Mesenteric fat pad (tissue), 1 donor: Measurements from ENCODE around the gene UBE2G2. TPM values are rescaled to one million over a fixed set of nuclear protein-coding genes. Genes with fewer than 3 reads are reported as not detected.

ENCODE experiments used
- DNase-seq: peaks from one replicate; pipeline ENCODE4 v3.0.0-alpha.2; 2020; ENCODE audit warnings: low spot score
- long read RNA-seq: library from polyadenylated mRNA; unstranded; transcript quantifications from one replicate; pipeline ENCODE4 v2.0.0, GENCODE V29; 2020
- total RNA-seq: library from RNA; stranded (reverse); fragmentation: NEBNext Ultra II Directional; extraction: Animal tissue kit (Norgen Biotek cat#: 25700); gene quantifications from one replicate; pipeline ENCODE4 v1.2.1, GENCODE V29; 2021
- donor health status: DM: yes; HTN: yes; CAD: no.

The UBE2G2 gene
- 123 TPM for total RNA-seq
- long read RNA-seq, full-length matches to known transcripts: 272 of 325 reads
- long read RNA-seq, partial matches to known transcripts: 4 of 325 reads
- long read RNA-seq, other reads (novel, unspliced or antisense): 49 of 325 reads

- peak; percentile 97 for DNase-seq
Observed at GRCh38 chr21:44801468-44802395, at the start of gene UBE2G2. TSS of gene UBE2G2 (minus strand) at chr21:44801820. CDS start at chr21:44801748, 72 bp downstream.

- no peak for DNase-seq
Observed at GRCh38 chr21:44850905-44851657, 49.5 kb upstream of the UBE2G2 start.

- DNase-seq: no peak
Observed at GRCh38 chr21:44850208-44850800, 48.7 kb upstream of the UBE2G2 start.

GRCh38 chr21:44849616-44850130, 48.1 kb upstream of the UBE2G2 start:
- DNase-seq: no peak

- DNase-seq: no peak
Observed at GRCh38 chr21:44848821-44849521, 47.4 kb upstream of the UBE2G2 start.

GRCh38 chr21:44847261-44848056, 45.8 kb upstream of the UBE2G2 start:
- peak; percentile 85 for DNase-seq

GRCh38 chr21:44846485-44847260, 45.1 kb upstream of the UBE2G2 start:
- DNase-seq: peak; percentile 91

- no peak for DNase-seq
Observed at GRCh38 chr21:44846224-44846484, 44.5 kb upstream of the UBE2G2 start.

GRCh38 chr21:44845418-44846223, 44.0 kb upstream of the UBE2G2 start:
- DNase-seq: peak; percentile 91

- DNase-seq: peak; percentile 84
Observed at GRCh38 chr21:44844256-44844655, 42.6 kb upstream of the UBE2G2 start.

GRCh38 chr21:44842721-44843445, 41.3 kb upstream of the UBE2G2 start:
- peak; percentile 60 for DNase-seq

GRCh38 chr21:44842087-44842486, 40.5 kb upstream of the UBE2G2 start:
- no peak for DNase-seq

- DNase-seq: peak; percentile 68
Observed at GRCh38 chr21:44840771-44841170, 39.2 kb upstream of the UBE2G2 start.

- peak; percentile 60 for DNase-seq
Observed at GRCh38 chr21:44838951-44839350, 37.3 kb upstream of the UBE2G2 start.

GRCh38 chr21:44838039-44838895, 36.6 kb upstream of the UBE2G2 start:
- DNase-seq: peak; percentile 84

- DNase-seq: peak; percentile 49
Observed at GRCh38 chr21:44837537-44837936, 35.9 kb upstream of the UBE2G2 start.
